Fibroblast of mammary gland (primary cell): ENCODE data around the gene FREY1.

Source experiments
- DNase-seq: peaks from one replicate; pipeline ENCODE4 v3.0.0-alpha.2; 2010; ENCODE audit warnings: low read depth
- H3K4me3 ChIP-seq: 2 replicates; pipeline ENCODE4 v1.5.1; 2011; ENCODE audit warnings: low read depth, mild to moderate bottlenecking, low read length, moderate library complexity; ENCODE audit not compliant: control insufficient read depth
- TF ChIP-seq, protein P1 (sequence below): conservative IDR thresholded peaks from 2 replicates; pipeline ENCODE4 v1.5.1; 2011; ENCODE audit warnings: low read depth, low read length, inconsistent platforms; ENCODE audit not compliant: control insufficient read depth, insufficient read depth

FREY1 gene

GRCh38 chr11:45929486-45930030 lies 22.5 kb upstream of the FREY1 start:
- TF ChIP-seq, protein P1, sequence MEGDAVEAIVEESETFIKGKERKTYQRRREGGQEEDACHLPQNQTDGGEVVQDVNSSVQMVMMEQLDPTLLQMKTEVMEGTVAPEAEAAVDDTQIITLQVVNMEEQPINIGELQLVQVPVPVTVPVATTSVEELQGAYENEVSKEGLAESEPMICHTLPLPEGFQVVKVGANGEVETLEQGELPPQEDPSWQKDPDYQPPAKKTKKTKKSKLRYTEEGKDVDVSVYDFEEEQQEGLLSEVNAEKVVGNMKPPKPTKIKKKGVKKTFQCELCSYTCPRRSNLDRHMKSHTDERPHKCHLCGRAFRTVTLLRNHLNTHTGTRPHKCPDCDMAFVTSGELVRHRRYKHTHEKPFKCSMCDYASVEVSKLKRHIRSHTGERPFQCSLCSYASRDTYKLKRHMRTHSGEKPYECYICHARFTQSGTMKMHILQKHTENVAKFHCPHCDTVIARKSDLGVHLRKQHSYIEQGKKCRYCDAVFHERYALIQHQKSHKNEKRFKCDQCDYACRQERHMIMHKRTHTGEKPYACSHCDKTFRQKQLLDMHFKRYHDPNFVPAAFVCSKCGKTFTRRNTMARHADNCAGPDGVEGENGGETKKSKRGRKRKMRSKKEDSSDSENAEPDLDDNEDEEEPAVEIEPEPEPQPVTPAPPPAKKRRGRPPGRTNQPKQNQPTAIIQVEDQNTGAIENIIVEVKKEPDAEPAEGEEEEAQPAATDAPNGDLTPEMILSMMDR: no peak
- no peak for DNase-seq
- H3K4me3 ChIP-seq: no peak overlapping the region

GRCh38 chr11:45928535-45929215 lies 21.6 kb upstream of the FREY1 start:
- TF ChIP-seq, protein P1: no peak
- DNase-seq: no peak

DNA sequence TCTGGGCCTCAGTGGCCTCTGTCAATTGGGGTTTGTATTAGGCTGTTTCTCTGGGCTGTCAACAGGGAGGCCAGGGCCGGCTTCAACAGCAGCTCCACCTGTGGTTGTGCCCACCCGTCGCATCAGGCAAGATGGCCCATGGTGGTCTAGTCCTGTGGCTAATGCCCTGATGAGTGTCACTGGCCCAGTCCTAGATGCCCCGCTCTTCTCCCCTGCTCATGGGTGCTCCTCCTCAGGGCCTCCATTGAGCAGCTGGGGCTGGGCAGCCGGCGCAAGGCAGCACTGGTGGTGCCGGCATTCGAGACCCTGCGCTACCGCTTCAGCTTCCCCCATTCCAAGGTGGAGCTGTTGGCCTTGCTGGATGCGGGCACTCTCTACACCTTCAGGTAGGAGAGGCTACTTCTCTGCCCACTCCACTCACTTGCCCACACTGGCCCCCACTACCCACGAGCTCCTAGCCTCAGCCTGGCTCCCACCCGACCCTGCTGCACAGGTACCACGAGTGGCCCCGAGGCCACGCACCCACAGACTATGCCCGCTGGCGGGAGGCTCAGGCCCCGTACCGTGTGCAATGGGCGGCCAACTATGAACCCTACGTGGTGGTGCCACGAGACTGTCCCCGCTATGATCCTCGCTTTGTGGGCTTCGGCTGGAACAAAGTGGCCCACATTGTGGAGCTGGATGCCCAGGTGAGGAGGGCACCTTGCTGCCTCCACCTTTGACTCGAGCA lies 20.8 kb upstream of the FREY1 start:
- DNase-seq: no peak

More at GRCh38 chr11:45928535-45929215, 21.6 kb upstream of the FREY1 start:
- H3K4me3 ChIP-seq: no peak overlapping the region

GRCh38 chr11:45927332-45927683 lies 20.2 kb upstream of the FREY1 start:
- TF ChIP-seq, protein P1: no peak
- no peak overlapping the region for H3K4me3 ChIP-seq
- DNase-seq: no peak

More for the DNA sequence above, 20.8 kb upstream of the FREY1 start:
- H3K4me3 ChIP-seq: no peak overlapping the region
- TF ChIP-seq, protein P1: no peak

- no peak for DNase-seq
- TF ChIP-seq, protein P1: no peak
- no peak overlapping the region for H3K4me3 ChIP-seq
Measured at GRCh38 chr11:45926536-45927331, 19.7 kb upstream of the FREY1 start.

DNA sequence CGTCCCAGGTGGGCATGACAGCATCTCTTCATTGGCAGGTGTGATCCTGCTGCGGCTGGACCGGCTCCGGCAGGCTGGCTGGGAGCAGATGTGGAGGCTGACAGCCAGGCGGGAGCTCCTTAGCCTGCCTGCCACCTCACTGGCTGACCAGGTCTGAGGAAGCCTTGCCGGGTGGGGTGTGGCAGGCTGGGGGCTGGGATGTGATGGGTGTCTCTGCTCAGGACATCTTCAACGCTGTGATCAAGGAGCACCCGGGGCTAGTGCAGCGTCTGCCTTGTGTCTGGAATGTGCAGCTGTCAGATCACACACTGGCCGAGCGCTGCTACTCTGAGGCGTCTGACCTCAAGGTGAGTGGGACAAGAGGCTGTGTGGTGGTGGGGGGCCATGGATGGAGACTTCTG lies 18.9 kb upstream of the FREY1 start:
- H3K4me3 ChIP-seq: no peak overlapping the region
- TF ChIP-seq, protein P1: no peak
- DNase-seq: no peak
